ENCODE results near the gene TBK1. TPM values are rescaled to one million over a fixed set of nuclear protein-coding genes. Genes with fewer than 3 reads are reported as not detected.
"Not testable (repeated sequence)": the region's sequence is repeated elsewhere in the genome, so short reads cannot be mapped to it uniquely, and the experiment has no call there.

TBK1 gene
- total RNA-seq, 3 donors from 2014 or later, result 16.2 to 23.0 (median 17.9) TPM

DNA sequence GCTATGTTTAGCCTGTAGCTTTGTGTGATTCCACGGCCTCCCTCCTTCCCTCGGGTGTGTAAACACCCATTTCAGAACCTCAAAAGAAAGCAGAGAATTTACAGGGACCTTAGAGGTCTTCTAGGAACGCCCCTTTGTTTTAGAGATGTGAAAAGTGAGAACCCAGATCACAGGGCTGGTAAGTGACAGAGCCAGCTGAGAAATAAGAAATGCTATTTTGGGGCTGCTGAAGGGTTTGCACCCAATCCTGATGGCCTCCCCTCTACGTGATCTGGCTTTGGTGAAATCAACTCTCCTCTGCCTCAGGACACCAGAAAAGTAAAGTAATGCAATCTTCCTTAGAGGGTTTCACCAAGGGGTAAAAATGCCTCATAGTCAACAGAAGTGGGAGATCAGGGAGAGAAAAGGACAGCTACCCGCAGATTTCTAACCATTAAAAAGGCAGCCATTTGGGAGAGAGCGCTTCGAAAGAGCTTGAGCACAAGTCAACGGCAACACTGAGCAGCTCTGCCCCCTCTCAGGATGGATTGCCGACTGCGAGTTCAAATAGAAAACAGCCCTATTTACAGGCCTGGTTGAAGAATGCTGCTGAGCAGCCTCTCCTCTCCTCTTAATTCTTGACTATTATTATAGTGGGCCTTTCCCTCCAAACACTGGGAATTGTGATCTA is 79.9 kb downstream of the TBK1 start:
- H3K9me3 ChIP-seq, result no peaks in the 10 kb centered on the region
- TF ChIP-seq, protein P1, sequence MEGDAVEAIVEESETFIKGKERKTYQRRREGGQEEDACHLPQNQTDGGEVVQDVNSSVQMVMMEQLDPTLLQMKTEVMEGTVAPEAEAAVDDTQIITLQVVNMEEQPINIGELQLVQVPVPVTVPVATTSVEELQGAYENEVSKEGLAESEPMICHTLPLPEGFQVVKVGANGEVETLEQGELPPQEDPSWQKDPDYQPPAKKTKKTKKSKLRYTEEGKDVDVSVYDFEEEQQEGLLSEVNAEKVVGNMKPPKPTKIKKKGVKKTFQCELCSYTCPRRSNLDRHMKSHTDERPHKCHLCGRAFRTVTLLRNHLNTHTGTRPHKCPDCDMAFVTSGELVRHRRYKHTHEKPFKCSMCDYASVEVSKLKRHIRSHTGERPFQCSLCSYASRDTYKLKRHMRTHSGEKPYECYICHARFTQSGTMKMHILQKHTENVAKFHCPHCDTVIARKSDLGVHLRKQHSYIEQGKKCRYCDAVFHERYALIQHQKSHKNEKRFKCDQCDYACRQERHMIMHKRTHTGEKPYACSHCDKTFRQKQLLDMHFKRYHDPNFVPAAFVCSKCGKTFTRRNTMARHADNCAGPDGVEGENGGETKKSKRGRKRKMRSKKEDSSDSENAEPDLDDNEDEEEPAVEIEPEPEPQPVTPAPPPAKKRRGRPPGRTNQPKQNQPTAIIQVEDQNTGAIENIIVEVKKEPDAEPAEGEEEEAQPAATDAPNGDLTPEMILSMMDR (IDR thresholded peaks at IDR 0.05), result no peak
- no peak for DNase-seq
- no peaks in the 10 kb centered on the region for H3K36me3 ChIP-seq (ENCODE audit: low read depth)
- intact Hi-C loops (cut with DNase I, micrococcal nuclease), result no loop called here
- H3K4me1 ChIP-seq (ENCODE audit: low read depth), result no peaks in the 10 kb centered on the region
- H3K4me3 ChIP-seq, result no peak overlapping the region
- no peak for ATAC-seq

DNA sequence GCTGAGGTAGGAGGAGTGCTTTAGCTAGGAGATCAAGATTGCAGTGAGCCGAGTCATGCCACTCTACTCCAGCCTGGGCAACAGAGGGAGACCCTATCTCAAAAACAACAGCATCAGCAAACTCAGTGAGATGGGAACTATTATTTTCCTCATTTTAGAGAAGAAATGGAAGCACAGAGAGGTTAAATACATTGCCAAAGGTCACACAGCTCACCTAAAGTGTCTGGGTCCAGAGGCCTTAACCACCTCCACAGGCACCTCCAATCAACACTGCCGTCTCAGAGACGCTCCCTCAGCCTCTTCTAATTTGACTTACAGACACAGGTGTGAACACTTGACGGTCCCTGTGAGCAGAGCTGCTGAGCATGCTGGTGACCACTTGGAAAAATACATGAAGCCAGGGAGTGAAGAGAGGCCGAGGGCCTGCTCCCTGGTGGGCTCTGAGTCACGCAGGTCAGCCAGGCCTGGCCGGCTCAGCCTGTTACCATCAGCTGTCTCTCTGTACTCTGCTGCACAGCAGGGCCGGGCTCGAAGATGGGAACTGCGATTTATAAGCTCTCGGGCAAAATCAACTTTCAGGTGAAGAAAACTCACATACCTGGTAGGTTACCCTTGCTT is 80.9 kb downstream of the TBK1 start:
- TF ChIP-seq, protein P1 (IDR thresholded peaks at IDR 0.05), result no peak

DNA sequence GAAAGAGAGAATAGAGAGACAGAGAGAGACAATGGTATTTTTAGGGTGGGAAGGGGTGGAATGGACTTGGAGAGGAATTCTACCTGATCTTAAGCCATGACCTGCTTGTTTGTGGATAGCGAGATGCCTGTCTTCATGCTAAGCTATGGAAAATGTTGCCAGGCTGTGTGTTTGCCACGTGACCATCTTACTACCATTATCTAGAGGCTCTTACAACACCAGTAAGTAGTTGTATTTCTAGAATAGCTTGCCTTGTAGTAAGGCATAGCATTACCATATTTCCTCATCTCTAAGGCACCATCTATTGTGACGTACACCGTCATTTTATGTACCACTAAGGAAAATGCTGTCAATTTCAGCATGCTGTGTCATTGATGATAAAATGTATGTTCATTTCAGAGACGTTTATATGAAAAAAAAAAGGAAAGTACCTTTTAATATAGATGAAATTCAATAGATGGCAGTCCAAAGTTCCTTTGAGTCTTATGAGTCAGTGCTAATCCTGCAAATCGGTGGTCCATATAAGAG is 82.8 kb downstream of the TBK1 start:
- Histone ChIP-seq H3K4me3 (no peak overlapping the region), H3K9me3 (no peaks in the 10 kb centered on the region), H3K4me1 (ENCODE audit: low read depth) (no peaks in the 10 kb centered on the region), H3K36me3 (ENCODE audit: low read depth) (no peaks in the 10 kb centered on the region)
- intact Hi-C loops (cut with DNase I, micrococcal nuclease), result no loop called here
- DNase-seq (no peak), ATAC-seq (no peak)
- TF ChIP-seq, protein P1 (IDR thresholded peaks at IDR 0.05), result no peak

More for the DNA sequence above, 80.9 kb downstream of the TBK1 start:
- intact Hi-C loops (cut with DNase I, micrococcal nuclease), result no loop called here
- Histone ChIP-seq H3K4me3 (no peak overlapping the region), H3K36me3 (ENCODE audit: low read depth) (no peaks in the 10 kb centered on the region), H3K9me3 (no peaks in the 10 kb centered on the region), H3K4me1 (ENCODE audit: low read depth) (no peaks in the 10 kb centered on the region)
- ATAC-seq (no peak), DNase-seq (no peak)

DNA sequence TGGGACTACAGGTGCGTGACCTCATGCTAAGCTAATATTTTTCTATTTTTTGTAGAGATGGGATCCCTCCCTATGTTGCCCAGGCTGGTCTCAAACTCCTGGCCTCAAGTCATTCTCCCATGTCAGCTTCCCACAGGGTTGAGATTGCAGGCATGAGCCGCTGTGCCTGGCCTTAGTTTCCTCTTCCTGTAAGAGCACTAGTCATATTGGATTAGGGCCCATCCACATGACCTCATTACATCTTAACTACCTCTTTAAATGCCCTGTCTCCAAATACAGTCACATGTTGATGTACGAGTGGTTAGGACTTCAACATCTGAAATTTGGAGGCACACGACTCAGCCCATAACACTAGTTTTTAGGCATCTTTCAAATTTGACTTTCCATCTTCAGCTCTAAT is 86.2 kb downstream of the TBK1 start:
- Histone ChIP-seq H3K4me3 (no peak overlapping the region), H3K36me3 (ENCODE audit: low read depth) (no peaks in the 10 kb centered on the region), H3K4me1 (ENCODE audit: low read depth) (no peaks in the 10 kb centered on the region), H3K9me3 (no peaks in the 10 kb centered on the region)
- intact Hi-C loops (cut with DNase I, micrococcal nuclease), result no loop called here
- TF ChIP-seq, protein P1 (IDR thresholded peaks at IDR 0.05), result no peak
- ATAC-seq (no peak), DNase-seq (no peak)

DNA sequence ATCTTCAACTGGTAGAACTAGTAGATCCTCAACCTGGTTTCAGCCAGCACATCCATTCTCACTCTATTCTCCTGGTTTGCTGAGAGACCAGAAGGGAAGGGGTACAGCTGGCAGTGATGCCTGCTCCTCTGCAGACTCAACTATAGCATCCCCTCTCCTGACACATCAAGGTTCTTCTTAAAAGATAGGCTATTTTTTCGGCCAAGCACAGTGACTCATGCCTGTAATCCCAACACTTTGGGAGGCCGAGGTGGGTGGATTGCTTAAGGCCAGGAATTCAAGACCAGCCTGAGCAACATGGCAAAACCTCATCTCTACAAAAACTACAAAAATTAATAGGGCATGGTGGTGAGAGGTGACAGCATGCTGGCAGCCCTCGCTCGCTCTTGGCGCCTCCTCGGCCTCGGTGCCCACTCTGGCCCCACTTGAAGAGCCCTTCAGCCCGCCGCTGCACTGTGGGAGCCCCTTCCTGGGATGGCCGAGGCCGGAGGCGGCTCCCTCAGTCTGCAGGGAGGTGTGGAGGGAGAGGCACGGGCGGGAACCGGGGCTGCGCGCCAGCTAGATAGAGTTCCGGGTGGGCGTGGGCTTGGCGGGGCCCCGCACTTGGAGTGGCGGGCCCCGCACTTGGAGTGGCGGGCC is 90.6 kb downstream of the TBK1 start:
- H3K4me1 ChIP-seq (ENCODE audit: low read depth); H3K9me3 ChIP-seq; H3K36me3 ChIP-seq (ENCODE audit: low read depth); intact Hi-C loops (cut with DNase I, micrococcal nuclease); H3K4me3 ChIP-seq; DNase-seq; ATAC-seq: not testable (repeated sequence)
